Activated naive CD4-positive, alpha-beta T cell treated with anti-CD3 and anti-CD28 coated beads, Interleukin-2, amount 50 U/mL, for 72 hours (primary cell): ENCODE measurements around the gene RAPGEF2. TPM values are rescaled to one million over a fixed set of nuclear protein-coding genes. Genes with fewer than 3 reads are reported as not detected.
A peak's percentile ranks its signal among the peaks of the same experiment; 100 is the strongest.
"Not testable (repeated sequence)": the region's sequence is repeated elsewhere in the genome, so short reads cannot be mapped to it uniquely, and the experiment has no call there.

ENCODE experiments used
- ATAC-seq, 2 donors: fragments of 150-1000 bp; cut with Tn5 transposase; 2 replicates each; pipeline ENCODE4 v1.10.0; 2021; ENCODE audit warnings: mild to moderate bottlenecking in 2 of 2, moderate library complexity in 2 of 2
- DNase-seq, 2 donors: peaks; one replicate each; pipeline ENCODE4 v3.0.0; 2021 to 2022; ENCODE audit warnings: low spot score in 2 of 2
- H3K27ac Mint-ChIP-seq, 2 donors: one replicate each; pipeline ENCODE4 v1.8.0; 2022; ENCODE audit warnings: mild to moderate bottlenecking in 2 of 2, mixed read lengths in 2 of 2
- H3K36me3 Mint-ChIP-seq, 2 donors: one replicate each; pipeline ENCODE4 v1.8.0; 2022; ENCODE audit warnings: mixed read lengths in 2 of 2
- H3K9me3 Mint-ChIP-seq, 2 donors: one replicate each; pipeline ENCODE4 v1.8.0; 2022; ENCODE audit warnings: mixed read lengths in 2 of 2
- total RNA-seq, 2 donors: library from RNA; stranded (reverse); gene quantifications; one replicate each; pipeline ENCODE4 v1.2.3, GENCODE V29; 2022

The RAPGEF2 gene
- total RNA-seq, 2 donors from 2014 or later, result 11.1 to 34.8 TPM

GRCh38 chr4:159353422-159354116 is 250.7 kb downstream of the RAPGEF2 start:
- Mint-ChIP-seq H3K9me3 (no peaks in the 10 kb centered on the region), H3K27ac (peak overlapping the region in 1 of 2 donors; percentile 32), H3K36me3 (peaks cover 10 to 28% of the 10 kb centered on the region in 2 donors)
- ATAC-seq (no peak), DNase-seq (no peak)

GRCh38 chr4:159355466-159355865 is 252.6 kb downstream of the RAPGEF2 start:
- Mint-ChIP-seq H3K27ac (no peak overlapping the region), H3K36me3 (peaks cover 11 to 28% of the 10 kb centered on the region in 2 donors), H3K9me3 (no peaks in the 10 kb centered on the region)
- ATAC-seq (no peak), DNase-seq (no peak)

- peaks cover 9 to 23% of the 10 kb centered on the region in 2 donors for H3K36me3 Mint-ChIP-seq
- no peak for DNase-seq
- H3K9me3 Mint-ChIP-seq, result no peaks in the 10 kb centered on the region
- no peak overlapping the region for H3K27ac Mint-ChIP-seq
- ATAC-seq, result no peak
These were observed 254.5 kb downstream of the RAPGEF2 start for GRCh38 chr4:159357350-159357749.

- ATAC-seq, result no peak
- peaks cover 9 to 18% of the 10 kb centered on the region in 2 donors for H3K36me3 Mint-ChIP-seq
- H3K9me3 Mint-ChIP-seq, result no peaks in the 10 kb centered on the region
- H3K27ac Mint-ChIP-seq, result peak overlapping the region in 1 of 2 donors; percentile 60
- no peak for DNase-seq
These were observed 255.3 kb downstream of the RAPGEF2 start for GRCh38 chr4:159358226-159358625.

GRCh38 chr4:159360549-159360948 is 257.7 kb downstream of the RAPGEF2 start:
- H3K36me3 Mint-ChIP-seq, result peaks cover 9 to 12% of the 10 kb centered on the region in 2 donors
- H3K27ac Mint-ChIP-seq, result no peak overlapping the region
- ATAC-seq (no peak), DNase-seq (no peak)
- H3K9me3 Mint-ChIP-seq, result no peaks in the 10 kb centered on the region

- DNase-seq, result no peak
- H3K9me3 Mint-ChIP-seq, result no peaks in the 10 kb centered on the region
- peaks cover 0 to 9% of the 10 kb centered on the region in 2 donors for H3K36me3 Mint-ChIP-seq
- no peak overlapping the region for H3K27ac Mint-ChIP-seq
- ATAC-seq, result no peak
These were observed 260.5 kb downstream of the RAPGEF2 start for GRCh38 chr4:159363361-159363760.

- no peaks in the 10 kb centered on the region for H3K9me3 Mint-ChIP-seq
- peaks cover 0 to 5% of the 10 kb centered on the region in 2 donors for H3K36me3 Mint-ChIP-seq
- ATAC-seq (no peak), DNase-seq (no peak)
- peak overlapping the region in 1 of 2 donors; percentile 31 for H3K27ac Mint-ChIP-seq
These were observed 264.3 kb downstream of the RAPGEF2 start for GRCh38 chr4:159366966-159367780.

GRCh38 chr4:159367781-159368080 is 264.9 kb downstream of the RAPGEF2 start:
- H3K9me3 Mint-ChIP-seq, result no peaks in the 10 kb centered on the region

GRCh38 chr4:159368320-159368719 is 265.4 kb downstream of the RAPGEF2 start:
- no peak overlapping the region for H3K27ac Mint-ChIP-seq
- peaks cover 0 to 5% of the 10 kb centered on the region in 2 donors for H3K36me3 Mint-ChIP-seq
- no peaks in the 10 kb centered on the region for H3K9me3 Mint-ChIP-seq
- DNase-seq (no peak), ATAC-seq (peak in 1 of 2 donors; percentile 21)

More at GRCh38 chr4:159367781-159368080, 264.9 kb downstream of the RAPGEF2 start:
- Mint-ChIP-seq H3K27ac (no peak overlapping the region), H3K36me3 (peaks cover 0 to 5% of the 10 kb centered on the region in 2 donors)
- ATAC-seq (no peak), DNase-seq (no peak)

- H3K36me3 Mint-ChIP-seq, result peaks cover 0 to 5% of the 10 kb centered on the region in 2 donors
- no peaks in the 10 kb centered on the region for H3K9me3 Mint-ChIP-seq
- H3K27ac Mint-ChIP-seq, result no peak overlapping the region
- ATAC-seq (peak in 1 of 2 donors; percentile 16), DNase-seq (no peak)
These were observed 266.4 kb downstream of the RAPGEF2 start for GRCh38 chr4:159369256-159369655.

GRCh38 chr4:159370286-159370685 is 267.4 kb downstream of the RAPGEF2 start:
- H3K27ac Mint-ChIP-seq, result no peak overlapping the region
- ATAC-seq (no peak), DNase-seq (no peak)
- H3K9me3 Mint-ChIP-seq, result no peaks in the 10 kb centered on the region
- H3K36me3 Mint-ChIP-seq, result peaks cover 0 to 5% of the 10 kb centered on the region in 2 donors

GRCh38 chr4:159374749-159375530 is 272.1 kb downstream of the RAPGEF2 start:
- DNase-seq, result no peak
- peaks cover 0 to 3% of the 10 kb centered on the region in 2 donors for H3K9me3 Mint-ChIP-seq
- ATAC-seq, result no peak
- H3K36me3 Mint-ChIP-seq, result no peaks in the 10 kb centered on the region
- no peak overlapping the region for H3K27ac Mint-ChIP-seq

GRCh38 chr4:159376289-159376688 is 273.4 kb downstream of the RAPGEF2 start:
- no peak for DNase-seq
- H3K36me3 Mint-ChIP-seq, result no peaks in the 10 kb centered on the region
- ATAC-seq, result no peak
- H3K27ac Mint-ChIP-seq, result no peak overlapping the region
- peaks cover 0 to 3% of the 10 kb centered on the region in 2 donors for H3K9me3 Mint-ChIP-seq

- no peak for DNase-seq
- Mint-ChIP-seq H3K36me3 (no peaks in the 10 kb centered on the region), H3K27ac (no peak overlapping the region), H3K9me3 (peaks cover 0 to 3% of the 10 kb centered on the region in 2 donors)
- ATAC-seq, result no peak
These were observed 275.3 kb downstream of the RAPGEF2 start for GRCh38 chr4:159378056-159378616.

GRCh38 chr4:159379064-159379463 is 276.2 kb downstream of the RAPGEF2 start:
- not testable (repeated sequence) for H3K9me3 Mint-ChIP-seq, H3K36me3 Mint-ChIP-seq, ATAC-seq, DNase-seq, H3K27ac Mint-ChIP-seq

- no peak overlapping the region for H3K27ac Mint-ChIP-seq
- no peaks in the 10 kb centered on the region for H3K36me3 Mint-ChIP-seq
- peaks cover 0 to 3% of the 10 kb centered on the region in 2 donors for H3K9me3 Mint-ChIP-seq
- no peak for ATAC-seq
- DNase-seq, result no peak
These were observed 277.0 kb downstream of the RAPGEF2 start for GRCh38 chr4:159379836-159380235.
